ACC112 (cell line): ENCODE data around the gene TRDMT1.
A peak's percentile ranks its signal among the peaks of the same experiment; 100 is the strongest.

Experiments
- H2AFZ ChIP-seq: fragments of 200-600 bp; sonication (generic); one replicate; pipeline ENCODE4 v1.6.0; 2017; ENCODE audit warnings: antibody characterized with exemption, low read length; ENCODE audit not compliant: unreplicated experiment
- H3K27ac ChIP-seq: fragments of 200-600 bp; sonication (generic); 2 replicates; pipeline ENCODE4 v1.5.1; 2014; ENCODE audit warnings: low read depth, mild to moderate bottlenecking, antibody characterized with exemption, low read length, moderate library complexity
- H3K27me3 ChIP-seq: fragments of 200-600 bp; sonication (generic); 2 replicates; pipeline ENCODE4 v1.6.1; 2014; ENCODE audit warnings: mild to moderate bottlenecking, antibody characterized with exemption, low read length, moderate library complexity, mixed read lengths; ENCODE audit not compliant: insufficient read depth
- H3K36me3 ChIP-seq: fragments of 200-600 bp; sonication (generic); 2 replicates; pipeline ENCODE4 v1.6.1; 2016; ENCODE audit warnings: mild to moderate bottlenecking, antibody characterized with exemption, low read length, moderate library complexity, mixed read lengths; ENCODE audit not compliant: insufficient read depth
- H3K4me1 ChIP-seq: fragments of 200-600 bp; sonication (generic); one replicate; pipeline ENCODE4 v1.6.1; 2016; ENCODE audit warnings: low read length, mixed read lengths; ENCODE audit not compliant: insufficient read depth, unreplicated experiment, control insufficient read depth
- H3K4me3 ChIP-seq: fragments of 200-600 bp; sonication (generic); 2 replicates; pipeline ENCODE4 v1.5.1; 2014; ENCODE audit warnings: mild to moderate bottlenecking, low read depth, low read length
- H3K79me2 ChIP-seq: fragments of 200-600 bp; sonication (generic); one replicate; pipeline ENCODE4 v1.6.0; 2016; ENCODE audit warnings: low read length; ENCODE audit not compliant: control insufficient read depth, unreplicated experiment, insufficient read depth

Gene TRDMT1, protein sequence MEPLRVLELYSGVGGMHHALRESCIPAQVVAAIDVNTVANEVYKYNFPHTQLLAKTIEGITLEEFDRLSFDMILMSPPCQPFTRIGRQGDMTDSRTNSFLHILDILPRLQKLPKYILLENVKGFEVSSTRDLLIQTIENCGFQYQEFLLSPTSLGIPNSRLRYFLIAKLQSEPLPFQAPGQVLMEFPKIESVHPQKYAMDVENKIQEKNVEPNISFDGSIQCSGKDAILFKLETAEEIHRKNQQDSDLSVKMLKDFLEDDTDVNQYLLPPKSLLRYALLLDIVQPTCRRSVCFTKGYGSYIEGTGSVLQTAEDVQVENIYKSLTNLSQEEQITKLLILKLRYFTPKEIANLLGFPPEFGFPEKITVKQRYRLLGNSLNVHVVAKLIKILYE

DNA sequence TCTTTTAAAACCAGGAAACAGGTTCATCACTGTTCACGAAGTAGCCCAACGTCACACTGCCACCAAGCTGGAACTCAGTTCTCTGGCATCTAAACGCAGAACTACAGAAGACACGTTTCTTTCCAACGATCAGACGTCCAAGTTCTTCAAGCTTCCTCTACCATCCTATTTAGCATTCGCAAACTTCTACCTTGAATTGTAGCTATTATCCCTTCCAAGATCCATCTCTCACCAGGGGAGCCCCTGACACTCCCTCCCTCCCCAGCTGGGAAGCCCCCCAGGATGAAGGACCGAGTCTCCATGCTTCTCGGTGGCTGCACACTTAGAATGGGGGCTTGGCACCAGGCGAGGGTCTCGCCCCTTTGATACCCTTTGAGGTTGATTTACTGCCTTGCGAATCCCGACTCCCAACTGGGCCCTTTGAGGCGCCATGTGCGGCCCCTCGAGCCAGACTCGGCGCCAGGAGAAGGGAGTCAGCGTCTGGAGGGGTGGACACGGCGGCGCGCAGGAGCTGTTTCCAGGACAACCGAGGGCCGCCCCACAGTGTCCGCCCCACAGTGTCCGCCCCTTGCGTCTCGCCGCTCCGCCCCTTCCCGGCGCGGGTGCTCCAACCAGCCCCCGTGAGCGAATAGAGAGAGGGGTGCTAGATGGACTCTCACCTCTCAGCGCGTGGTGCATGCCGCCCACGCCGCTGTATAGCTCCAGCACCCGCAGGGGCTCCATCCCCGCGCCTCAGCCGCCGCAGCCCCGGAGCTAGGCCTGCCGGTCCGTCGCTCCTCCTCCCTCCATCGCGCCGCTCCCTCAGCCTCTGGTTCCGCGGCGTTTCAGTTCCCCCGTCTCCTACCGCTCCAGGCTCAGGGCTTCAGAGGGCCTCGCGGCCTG is at the start of gene TRDMT1:
TRDMT1 (minus strand) TSS at position 761 of the 882 bp plus-strand sequence; CDS start at position 723, 38 bp downstream.
- peak within 1 kb of the TSS; percentile 79 for H3K4me3 ChIP-seq
- H3K4me1 ChIP-seq: peaks cover 13% of the 10 kb centered on the region
- peak within 1 kb of the TSS; percentile 96 for H3K27ac ChIP-seq
- H2AFZ ChIP-seq: peak within 1 kb of the TSS; percentile 80
- peaks cover 18% of the 10 kb centered on the region for H3K79me2 ChIP-seq
- H3K27me3 ChIP-seq: no peaks in the 10 kb centered on the region
- no peaks in the 10 kb centered on the region for H3K36me3 ChIP-seq

DNA sequence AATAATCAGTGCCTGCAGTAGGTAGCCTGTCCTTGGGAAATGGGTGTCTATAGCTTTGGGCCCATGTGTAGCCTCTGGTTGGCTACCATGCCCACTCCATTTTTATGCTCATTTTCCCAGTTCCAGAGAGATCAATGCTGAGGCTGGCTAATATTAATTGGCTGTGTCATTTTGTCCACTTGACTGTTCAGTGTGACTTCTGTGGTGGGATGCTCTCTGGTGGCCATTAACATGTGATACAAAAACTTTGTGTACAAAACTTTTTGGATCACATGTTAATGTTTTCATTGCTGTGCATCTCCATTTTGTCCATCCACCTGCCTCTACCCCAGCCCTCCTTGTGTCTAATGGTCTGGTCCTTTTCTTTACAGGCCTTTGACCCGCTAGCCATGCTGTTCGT is 49.3 kb upstream of the TRDMT1 start:
- Histone ChIP-seq H2AFZ (no peak overlapping the region), H3K27ac (no peak overlapping the region), H3K4me1 (no peaks in the 10 kb centered on the region), H3K36me3 (no peaks in the 10 kb centered on the region), H3K27me3 (no peaks in the 10 kb centered on the region), H3K4me3 (no peak overlapping the region), H3K79me2 (no peaks in the 10 kb centered on the region)

DNA sequence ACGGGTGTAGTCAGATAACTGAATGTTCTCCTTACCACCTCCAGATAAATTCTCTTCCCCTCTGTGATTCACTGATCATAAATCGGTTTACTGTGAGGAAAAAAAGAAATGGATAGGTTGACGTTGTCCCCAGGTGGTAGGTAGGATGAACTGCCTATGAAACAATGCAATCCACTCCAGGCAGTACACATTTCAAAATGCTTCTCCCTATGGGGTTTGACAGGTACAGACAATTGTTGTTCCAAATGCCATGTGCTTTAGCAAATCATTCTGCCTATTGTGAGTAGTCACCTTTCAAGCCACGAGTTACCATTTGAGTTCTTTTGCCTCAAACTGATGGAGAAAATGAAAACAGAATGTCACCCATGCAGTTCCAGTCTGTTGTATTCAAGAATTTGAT is 48.3 kb upstream of the TRDMT1 start:
- Histone ChIP-seq H3K79me2 (no peaks in the 10 kb centered on the region), H2AFZ (no peak overlapping the region), H3K27me3 (no peaks in the 10 kb centered on the region), H3K4me1 (no peaks in the 10 kb centered on the region), H3K36me3 (no peaks in the 10 kb centered on the region), H3K4me3 (no peak overlapping the region), H3K27ac (no peak overlapping the region)

DNA sequence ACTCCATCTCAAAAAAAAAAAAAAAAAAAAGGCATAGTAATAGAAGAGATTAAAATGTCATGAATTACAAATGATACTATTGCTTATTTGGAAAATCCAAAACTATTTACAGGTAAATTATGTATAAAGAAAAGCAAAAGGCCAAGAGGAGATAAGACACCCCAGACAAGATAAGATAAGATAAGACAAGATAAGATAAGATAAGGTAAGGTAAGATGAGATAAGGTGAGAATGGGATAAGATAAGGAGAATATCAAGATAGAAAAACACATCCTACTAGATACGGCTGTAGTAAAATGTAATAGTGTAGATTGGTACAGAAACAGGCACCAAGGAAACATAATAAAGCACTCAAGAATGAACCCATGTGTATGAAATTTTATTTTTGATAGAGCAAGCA is 47.5 kb upstream of the TRDMT1 start:
- Histone ChIP-seq H3K36me3 (no peaks in the 10 kb centered on the region), H3K27me3 (no peaks in the 10 kb centered on the region), H3K4me3 (no peak overlapping the region), H3K79me2 (no peaks in the 10 kb centered on the region), H2AFZ (no peak overlapping the region), H3K4me1 (no peaks in the 10 kb centered on the region), H3K27ac (no peak overlapping the region)

DNA sequence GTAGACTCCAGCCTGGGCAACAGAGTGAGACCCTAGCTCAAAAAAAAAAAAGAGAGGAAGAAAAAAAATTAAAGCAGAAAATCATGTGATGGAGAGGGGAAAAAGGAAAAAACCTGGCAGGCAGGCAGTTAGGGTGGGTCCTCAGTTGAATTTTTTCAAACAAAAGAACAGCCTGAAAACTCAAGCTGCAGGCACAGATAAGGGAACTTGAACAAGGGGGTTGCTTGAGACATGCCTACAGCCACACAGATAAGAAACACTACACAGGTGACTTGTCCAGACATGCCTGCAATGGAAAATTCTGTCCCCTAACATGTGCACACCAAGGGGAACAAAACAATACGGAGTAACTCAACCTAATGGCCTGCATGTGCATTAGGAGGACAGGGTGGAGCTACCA is 45.7 kb upstream of the TRDMT1 start:
- H3K36me3 ChIP-seq: no peaks in the 10 kb centered on the region
- H3K4me1 ChIP-seq: no peaks in the 10 kb centered on the region
- H3K4me3 ChIP-seq: no peak overlapping the region
- H2AFZ ChIP-seq: no peak overlapping the region
- H3K27me3 ChIP-seq: no peaks in the 10 kb centered on the region
- H3K79me2 ChIP-seq: no peaks in the 10 kb centered on the region
- no peak overlapping the region for H3K27ac ChIP-seq

DNA sequence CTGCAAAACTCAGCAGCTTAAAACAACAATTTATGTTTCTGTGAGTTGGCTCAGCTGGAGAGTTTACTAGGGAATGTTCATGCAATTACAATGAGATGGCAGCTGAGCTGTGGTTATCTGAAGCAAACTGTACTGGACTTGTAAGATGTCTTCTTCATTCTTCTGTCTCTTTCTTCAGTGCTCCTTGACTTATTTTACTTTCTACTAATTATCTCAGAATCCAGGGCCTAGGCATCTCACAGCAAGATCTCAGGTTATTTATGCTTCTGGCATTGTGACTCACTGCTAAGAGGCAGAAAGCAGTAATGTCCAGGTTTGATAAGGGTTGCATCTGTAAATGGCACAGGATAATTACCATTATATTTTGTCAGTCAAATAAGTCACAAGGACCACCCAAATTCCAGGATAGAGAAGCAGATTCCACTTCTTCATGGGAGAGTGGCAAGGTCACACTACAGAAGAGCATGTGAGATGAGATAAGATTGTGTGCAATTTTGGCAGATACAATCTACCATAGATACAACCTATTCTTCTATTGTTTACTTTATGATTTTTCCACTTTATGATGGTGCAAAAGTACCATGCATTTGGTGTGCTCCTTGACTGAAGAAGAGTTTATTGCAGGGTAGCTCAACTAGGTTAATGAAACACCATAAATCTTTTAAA is 43.4 kb upstream of the TRDMT1 start:
- H3K27ac ChIP-seq: no peak overlapping the region
- H3K79me2 ChIP-seq: no peaks in the 10 kb centered on the region
- H3K4me3 ChIP-seq: no peak overlapping the region
- no peaks in the 10 kb centered on the region for H3K27me3 ChIP-seq
- H3K36me3 ChIP-seq: no peaks in the 10 kb centered on the region
- H3K4me1 ChIP-seq: no peaks in the 10 kb centered on the region
- H2AFZ ChIP-seq: no peak overlapping the region

DNA sequence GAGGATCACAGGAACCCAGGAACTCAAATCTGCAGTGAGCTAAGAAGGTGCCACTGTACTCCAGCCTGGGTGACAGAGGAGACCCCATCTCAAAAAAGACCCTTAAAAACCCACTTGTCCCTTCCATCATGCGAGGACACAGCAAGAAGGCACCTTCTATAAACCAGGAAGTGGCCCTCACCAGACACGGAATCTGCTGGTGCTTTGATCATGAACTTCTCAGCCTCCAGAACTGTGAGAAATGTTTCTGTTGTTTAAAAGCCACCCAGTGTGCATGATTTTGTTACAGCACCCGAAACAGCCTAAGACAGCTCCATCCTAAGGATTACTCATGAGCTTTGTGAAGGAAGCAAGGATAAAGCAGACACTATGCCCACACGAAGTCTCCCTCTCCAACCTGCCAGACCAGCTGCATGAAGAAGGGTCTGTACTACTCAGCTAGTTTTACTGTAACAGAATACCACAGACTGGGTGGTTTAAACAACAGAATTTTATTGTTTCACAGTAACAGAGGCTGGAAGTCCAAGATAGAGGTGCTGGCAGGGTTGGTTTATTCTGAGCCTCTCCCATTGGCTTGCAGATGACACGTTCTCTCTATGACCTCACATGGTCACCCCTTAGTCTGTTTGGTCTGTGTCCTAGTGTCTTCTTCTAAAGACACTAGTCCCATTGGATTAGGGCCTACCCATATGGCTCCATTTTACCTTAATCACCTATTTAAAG is 40.3 kb upstream of the TRDMT1 start:
- Histone ChIP-seq H3K4me3 (no peak overlapping the region), H3K4me1 (peaks cover 2% of the 10 kb centered on the region), H3K79me2 (no peaks in the 10 kb centered on the region), H3K27ac (no peak overlapping the region), H3K27me3 (no peaks in the 10 kb centered on the region), H3K36me3 (peaks cover 8% of the 10 kb centered on the region), H2AFZ (no peak overlapping the region)

DNA sequence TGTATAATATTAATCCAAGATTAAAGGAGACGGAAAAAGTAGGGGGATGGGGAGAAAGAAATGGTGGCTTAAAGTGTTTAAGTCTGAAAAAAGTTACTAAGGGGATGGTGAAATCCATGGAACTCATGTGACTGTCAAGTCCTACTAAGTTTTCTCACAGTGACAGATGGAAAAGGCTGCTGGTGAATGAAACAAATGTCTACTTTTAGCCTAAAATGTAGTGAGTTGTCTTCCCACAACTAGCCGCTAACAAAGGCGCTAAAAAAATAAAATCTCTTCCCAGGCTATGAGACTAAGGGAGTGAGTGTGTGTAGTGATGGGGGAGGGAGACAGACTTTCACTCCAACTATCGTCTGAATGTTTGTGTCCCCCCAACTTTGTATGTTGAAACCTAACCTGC is 39.1 kb upstream of the TRDMT1 start:
- no peak overlapping the region for H3K4me3 ChIP-seq
- peaks cover 20% of the 10 kb centered on the region for H3K36me3 ChIP-seq
- H3K4me1 ChIP-seq: peaks cover 12% of the 10 kb centered on the region
- peaks cover 6% of the 10 kb centered on the region for H3K79me2 ChIP-seq
- no peak overlapping the region for H3K27ac ChIP-seq
- H3K27me3 ChIP-seq: no peaks in the 10 kb centered on the region
- H2AFZ ChIP-seq: no peak overlapping the region

DNA sequence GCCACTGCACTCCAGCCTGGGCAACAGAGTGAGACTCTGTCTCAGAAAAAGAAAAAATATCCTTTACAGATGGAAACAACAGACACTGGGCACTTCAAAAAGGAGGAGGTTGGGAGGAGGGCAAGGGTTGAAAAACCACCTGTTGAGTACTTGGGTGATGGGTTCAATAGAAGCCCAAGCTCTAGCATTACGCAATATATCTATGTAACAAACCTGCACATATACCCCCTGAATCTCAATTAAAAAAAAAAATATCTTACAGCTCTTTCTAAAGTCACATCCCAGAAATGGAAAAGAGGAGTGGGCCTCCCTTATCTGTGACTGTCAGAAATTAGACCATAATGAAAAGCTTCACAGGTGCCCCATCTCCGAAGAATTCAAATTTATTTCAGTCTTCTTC is 38.6 kb upstream of the TRDMT1 start:
- Histone ChIP-seq H3K4me1 (peaks cover 17% of the 10 kb centered on the region), H3K4me3 (no peak overlapping the region), H3K79me2 (peaks cover 11% of the 10 kb centered on the region), H3K27me3 (no peaks in the 10 kb centered on the region), H2AFZ (no peak overlapping the region), H3K27ac (no peak overlapping the region), H3K36me3 (peaks cover 25% of the 10 kb centered on the region)
